H9 (cell line): ENCODE results near the gene TMEM17. TPM values are rescaled to one million over a fixed set of nuclear protein-coding genes. Genes with fewer than 3 reads are reported as not detected.

ENCODE experiments used
- DNase-seq: peaks from one replicate; pipeline ENCODE4 v3.0.0-alpha.2; 2017
- H2AFZ ChIP-seq: one replicate; pipeline ENCODE4 v1.6.1; 2013; ENCODE audit warnings: mild to moderate bottlenecking, low read length, control low read depth, moderate library complexity
- H2AK5ac ChIP-seq: 2 replicates; pipeline ENCODE4 v1.6.1; 2013; ENCODE audit warnings: low read length, control low read depth, mixed read lengths; ENCODE audit not compliant: insufficient read length
- H2BK120ac ChIP-seq: one replicate; pipeline ENCODE4 v1.6.1; 2013; ENCODE audit warnings: low read depth, mild to moderate bottlenecking, low read length, control low read depth, inconsistent platforms; ENCODE audit not compliant: poor library complexity, severe bottlenecking
- H2BK12ac ChIP-seq: 2 replicates; pipeline ENCODE4 v1.6.1; 2013; ENCODE audit warnings: low read length, control low read depth, mixed read lengths, low read depth; ENCODE audit not compliant: insufficient read length
- H2BK15ac ChIP-seq: 2 replicates; pipeline ENCODE4 v1.6.1; 2013; ENCODE audit warnings: low read depth, low read length, control low read depth
- H2BK20ac ChIP-seq: one replicate; pipeline ENCODE4 v1.6.1; 2013; ENCODE audit warnings: low read depth, mild to moderate bottlenecking, low read length, control low read depth, inconsistent platforms; ENCODE audit not compliant: poor library complexity, severe bottlenecking
- H2BK5ac ChIP-seq: 2 replicates; pipeline ENCODE4 v1.6.1; 2013; ENCODE audit warnings: low read length, control low read depth, mixed read lengths; ENCODE audit not compliant: insufficient read length
- H3K14ac ChIP-seq: 2 replicates; pipeline ENCODE4 v1.6.1; 2013; ENCODE audit warnings: low read length, control low read depth; ENCODE audit not compliant: insufficient read depth
- H3K18ac ChIP-seq: 2 replicates; pipeline ENCODE4 v1.6.1; 2013; ENCODE audit warnings: low read depth, mild to moderate bottlenecking, mixed read lengths, low read length, control low read depth; ENCODE audit not compliant: insufficient read length
- H3K23ac ChIP-seq: 2 replicates; pipeline ENCODE4 v1.6.1; 2013; ENCODE audit warnings: low read length, control low read depth, mixed read lengths, low read depth; ENCODE audit not compliant: insufficient read length
- H3K23me2 ChIP-seq: 2 replicates; pipeline ENCODE4 v1.6.1; 2013; ENCODE audit warnings: low read depth, mild to moderate bottlenecking, mixed read lengths, low read length, control low read depth; ENCODE audit not compliant: insufficient read length, poor library complexity, severe bottlenecking
- H3K27ac ChIP-seq: 2 replicates; pipeline ENCODE4 v1.5.1; 2013; ENCODE audit warnings: low read length, control low read depth, mixed read lengths, low read depth; ENCODE audit not compliant: insufficient read length
- H3K27me3 ChIP-seq: 2 replicates; pipeline ENCODE4 v1.6.1; 2013; ENCODE audit warnings: low read length, control low read depth, inconsistent platforms; ENCODE audit not compliant: insufficient read depth
- H3K4ac ChIP-seq: 2 replicates; pipeline ENCODE4 v1.6.1; 2013; ENCODE audit warnings: low read depth, mild to moderate bottlenecking, control low read depth, inconsistent platforms, low read length, moderate library complexity
- H3K4me1 ChIP-seq: 2 replicates; pipeline ENCODE4 v1.6.1; 2013; ENCODE audit warnings: low read length, control low read depth, inconsistent platforms; ENCODE audit not compliant: insufficient read depth
- H3K4me2 ChIP-seq: 2 replicates; pipeline ENCODE4 v1.6.1; 2013; ENCODE audit warnings: low read length, control low read depth, mixed read lengths; ENCODE audit not compliant: insufficient read length, insufficient read depth
- H3K56ac ChIP-seq: 2 replicates; pipeline ENCODE4 v1.6.1; 2013; ENCODE audit warnings: low read depth, mild to moderate bottlenecking, mixed read lengths, low read length, control low read depth; ENCODE audit not compliant: insufficient read length
- H3K79me1 ChIP-seq: 2 replicates; pipeline ENCODE4 v1.6.1; 2013; ENCODE audit warnings: low read depth, mild to moderate bottlenecking, moderate library complexity, low read length, control low read depth, inconsistent platforms; ENCODE audit not compliant: insufficient read depth, poor library complexity, severe bottlenecking
- H3K79me2 ChIP-seq: 2 replicates; pipeline ENCODE4 v1.6.1; 2013; ENCODE audit warnings: low read length, control low read depth, inconsistent platforms; ENCODE audit not compliant: insufficient read depth
- H3K9ac ChIP-seq: 2 replicates; pipeline ENCODE4 v1.6.1; 2013; ENCODE audit warnings: low read length, control low read depth, mixed read lengths; ENCODE audit not compliant: insufficient read length; ENCODE audit errors: extremely low read depth
- H3K9me3 ChIP-seq: one replicate; pipeline ENCODE4 v1.6.1; 2013; ENCODE audit warnings: low read depth, low read length, inconsistent platforms; ENCODE audit not compliant: control insufficient read depth
- H3T11ph ChIP-seq: one replicate; pipeline ENCODE4 v1.6.1; 2013; ENCODE audit warnings: mild to moderate bottlenecking, low read length, control low read depth, inconsistent platforms
- H4K20me1 ChIP-seq: one replicate; pipeline ENCODE4 v1.6.1; 2013; ENCODE audit not compliant: control insufficient read depth, insufficient read length, insufficient read depth
- H4K5ac ChIP-seq: 2 replicates; pipeline ENCODE4 v1.6.1; 2013; ENCODE audit warnings: low read depth, mild to moderate bottlenecking, mixed read lengths, low read length, control low read depth; ENCODE audit not compliant: insufficient read length
- H4K8ac ChIP-seq: replicated peaks from 2 replicates; pipeline ENCODE4 v1.6.1; 2013; ENCODE audit warnings: low read length, control low read depth, mixed read lengths, low read depth; ENCODE audit not compliant: insufficient read length
- H4K91ac ChIP-seq: 2 replicates; pipeline ENCODE4 v1.6.1; 2013; ENCODE audit warnings: low read depth, mild to moderate bottlenecking, moderate library complexity, mixed read lengths, low read length, control low read depth; ENCODE audit not compliant: insufficient read length
- H3K27ac Mint-ChIP-seq, 3 experiments: 2 replicates in 2 of 3; 3 replicates in 1 of 3; pipeline ENCODE4 v1.8.0; 2020 to 2021; ENCODE audit warnings: mixed read lengths in 3 of 3, mild to moderate bottlenecking in 1 of 3, moderate library complexity in 1 of 3
- H3K27me3 Mint-ChIP-seq: 2 replicates; pipeline ENCODE4 v1.8.0; 2021; ENCODE audit warnings: low read depth, mild to moderate bottlenecking, moderate library complexity, mixed read lengths
- H3K36me3 Mint-ChIP-seq, 3 experiments: 2 replicates in 2 of 3; 3 replicates in 1 of 3; pipeline ENCODE4 v1.8.0; 2020 to 2021; ENCODE audit warnings: low read depth in 3 of 3, mixed read lengths in 3 of 3; ENCODE audit not compliant: insufficient read depth in 1 of 3
- H3K4me1 Mint-ChIP-seq, 2 experiments: 2 replicates each; pipeline ENCODE4 v1.8.0; 2020; ENCODE audit warnings: mixed read lengths in 2 of 2
- H3K4me3 Mint-ChIP-seq, 2 experiments: 2 replicates in 1 of 2; 3 replicates in 1 of 2; pipeline ENCODE4 v1.8.0; 2020 to 2021; ENCODE audit warnings: mild to moderate bottlenecking in 2 of 2, mixed read lengths in 2 of 2, moderate library complexity in 1 of 2
- H3K9me3 Mint-ChIP-seq, 2 experiments: 2 replicates in 1 of 2; 3 replicates in 1 of 2; pipeline ENCODE4 v1.8.0; 2020; ENCODE audit warnings: mild to moderate bottlenecking in 2 of 2, mixed read lengths in 2 of 2, moderate library complexity in 1 of 2
- WGBS: extraction: QIAGEN DNeasy Blood & Tissue Kit; methylation state at CpG from one replicate; pipeline ENCODE4 v1.1.7; 2013; ENCODE audit warnings: missing lambda C conversion rate, low lambda C conversion rate, mixed read lengths; ENCODE audit not compliant: insufficient read length; ENCODE audit errors: extremely low coverage; 5-methylcytosine and 5-hydroxymethylcytosine counted together
- total RNA-seq: library from RNA; stranded (reverse); gene quantifications from 2 replicates; pipeline ENCODE4 v1.2.1, GENCODE V29; 2021
- TF ChIP-seq, protein P1 (sequence below): fragments of 200-600 bp; sonication (generic); conservative IDR thresholded peaks from 3 replicates; pipeline ENCODE4 v1.8.0; 2021; ENCODE audit warnings: antibody characterized with exemption, mild to moderate bottlenecking

TMEM17 gene
- total RNA-seq, 1 experiment from 2014 or later, result 1.3 TPM

GRCh38 chr2:62511636-62512035, 5.6 kb upstream of the TMEM17 start:
- H3K23ac ChIP-seq, result no peak overlapping the region
- H3K56ac ChIP-seq, result no peak overlapping the region
- H3K9me3 ChIP-seq, result no peaks in the 10 kb centered on the region
- H2BK12ac ChIP-seq, result no peak overlapping the region
- DNase-seq, result no peak
- WGBS, result no CpG with 5 or more reads among the region's 6 CpGs
- no peaks in the 10 kb centered on the region for H3K79me2 ChIP-seq
- no peak overlapping the region for H3K4ac ChIP-seq
- no peak overlapping the region for H3K14ac ChIP-seq
- no peak overlapping the region for H3K4me2 ChIP-seq
- no peaks in the 10 kb centered on the region for H3K79me1 ChIP-seq
- no peak overlapping the region for H2BK15ac ChIP-seq
- H2BK20ac ChIP-seq, result no peak overlapping the region
- H3K27ac ChIP-seq, result no peak overlapping the region
- no peak overlapping the region for H2BK5ac ChIP-seq
- peaks cover under 1 to 11% of the 10 kb centered on the region in 2 experiments; a peak in 2 of 5 replicates for H3K9me3 Mint-ChIP-seq
- H3K27me3 Mint-ChIP-seq, result no peaks in the 10 kb centered on the region
- no peak overlapping the region for H4K5ac ChIP-seq
- H3K4me1 Mint-ChIP-seq, result peaks cover under 1 to 3% of the 10 kb centered on the region in 2 experiments
- no peaks in the 10 kb centered on the region for H3K4me1 ChIP-seq
- H3K27ac Mint-ChIP-seq, result no peak overlapping the region
- no peak overlapping the region for H2AFZ ChIP-seq
- TF ChIP-seq, protein P1, sequence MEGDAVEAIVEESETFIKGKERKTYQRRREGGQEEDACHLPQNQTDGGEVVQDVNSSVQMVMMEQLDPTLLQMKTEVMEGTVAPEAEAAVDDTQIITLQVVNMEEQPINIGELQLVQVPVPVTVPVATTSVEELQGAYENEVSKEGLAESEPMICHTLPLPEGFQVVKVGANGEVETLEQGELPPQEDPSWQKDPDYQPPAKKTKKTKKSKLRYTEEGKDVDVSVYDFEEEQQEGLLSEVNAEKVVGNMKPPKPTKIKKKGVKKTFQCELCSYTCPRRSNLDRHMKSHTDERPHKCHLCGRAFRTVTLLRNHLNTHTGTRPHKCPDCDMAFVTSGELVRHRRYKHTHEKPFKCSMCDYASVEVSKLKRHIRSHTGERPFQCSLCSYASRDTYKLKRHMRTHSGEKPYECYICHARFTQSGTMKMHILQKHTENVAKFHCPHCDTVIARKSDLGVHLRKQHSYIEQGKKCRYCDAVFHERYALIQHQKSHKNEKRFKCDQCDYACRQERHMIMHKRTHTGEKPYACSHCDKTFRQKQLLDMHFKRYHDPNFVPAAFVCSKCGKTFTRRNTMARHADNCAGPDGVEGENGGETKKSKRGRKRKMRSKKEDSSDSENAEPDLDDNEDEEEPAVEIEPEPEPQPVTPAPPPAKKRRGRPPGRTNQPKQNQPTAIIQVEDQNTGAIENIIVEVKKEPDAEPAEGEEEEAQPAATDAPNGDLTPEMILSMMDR, result no peak
- no peaks in the 10 kb centered on the region for H3K27me3 ChIP-seq
- H3K18ac ChIP-seq, result no peak overlapping the region
- H3K4me3 Mint-ChIP-seq, result no peak overlapping the region
- no peak overlapping the region for H4K91ac ChIP-seq
- no peak overlapping the region for H3T11ph ChIP-seq
- no peak overlapping the region for H4K8ac ChIP-seq
- H3K23me2 ChIP-seq, result no peaks in the 10 kb centered on the region
- H2AK5ac ChIP-seq, result no peak overlapping the region
- peaks cover 0 to 4% (median 2%) of the 10 kb centered on the region in 3 experiments; a peak in 3 of 7 replicates for H3K36me3 Mint-ChIP-seq
- no peaks in the 10 kb centered on the region for H4K20me1 ChIP-seq
- no peak overlapping the region for H2BK120ac ChIP-seq
- no peak overlapping the region for H3K9ac ChIP-seq
